ENCODE data around the gene TRIM36. TPM values are rescaled to one million over a fixed set of nuclear protein-coding genes. Genes with fewer than 3 reads are reported as not detected.
A peak's percentile ranks its signal among the peaks of the same experiment; 100 is the strongest.

The TRIM36 gene, protein sequence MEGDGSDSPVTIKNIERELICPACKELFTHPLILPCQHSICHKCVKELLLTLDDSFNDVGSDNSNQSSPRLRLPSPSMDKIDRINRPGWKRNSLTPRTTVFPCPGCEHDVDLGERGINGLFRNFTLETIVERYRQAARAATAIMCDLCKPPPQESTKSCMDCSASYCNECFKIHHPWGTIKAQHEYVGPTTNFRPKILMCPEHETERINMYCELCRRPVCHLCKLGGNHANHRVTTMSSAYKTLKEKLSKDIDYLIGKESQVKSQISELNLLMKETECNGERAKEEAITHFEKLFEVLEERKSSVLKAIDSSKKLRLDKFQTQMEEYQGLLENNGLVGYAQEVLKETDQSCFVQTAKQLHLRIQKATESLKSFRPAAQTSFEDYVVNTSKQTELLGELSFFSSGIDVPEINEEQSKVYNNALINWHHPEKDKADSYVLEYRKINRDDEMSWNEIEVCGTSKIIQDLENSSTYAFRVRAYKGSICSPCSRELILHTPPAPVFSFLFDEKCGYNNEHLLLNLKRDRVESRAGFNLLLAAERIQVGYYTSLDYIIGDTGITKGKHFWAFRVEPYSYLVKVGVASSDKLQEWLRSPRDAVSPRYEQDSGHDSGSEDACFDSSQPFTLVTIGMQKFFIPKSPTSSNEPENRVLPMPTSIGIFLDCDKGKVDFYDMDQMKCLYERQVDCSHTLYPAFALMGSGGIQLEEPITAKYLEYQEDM
- 1 to 10 TPM; 2.4 to 3.4 (median 2.7) TPM for polyA plus RNA-seq (ENCODE audit: insufficient read length in 4 of 4)

DNA sequence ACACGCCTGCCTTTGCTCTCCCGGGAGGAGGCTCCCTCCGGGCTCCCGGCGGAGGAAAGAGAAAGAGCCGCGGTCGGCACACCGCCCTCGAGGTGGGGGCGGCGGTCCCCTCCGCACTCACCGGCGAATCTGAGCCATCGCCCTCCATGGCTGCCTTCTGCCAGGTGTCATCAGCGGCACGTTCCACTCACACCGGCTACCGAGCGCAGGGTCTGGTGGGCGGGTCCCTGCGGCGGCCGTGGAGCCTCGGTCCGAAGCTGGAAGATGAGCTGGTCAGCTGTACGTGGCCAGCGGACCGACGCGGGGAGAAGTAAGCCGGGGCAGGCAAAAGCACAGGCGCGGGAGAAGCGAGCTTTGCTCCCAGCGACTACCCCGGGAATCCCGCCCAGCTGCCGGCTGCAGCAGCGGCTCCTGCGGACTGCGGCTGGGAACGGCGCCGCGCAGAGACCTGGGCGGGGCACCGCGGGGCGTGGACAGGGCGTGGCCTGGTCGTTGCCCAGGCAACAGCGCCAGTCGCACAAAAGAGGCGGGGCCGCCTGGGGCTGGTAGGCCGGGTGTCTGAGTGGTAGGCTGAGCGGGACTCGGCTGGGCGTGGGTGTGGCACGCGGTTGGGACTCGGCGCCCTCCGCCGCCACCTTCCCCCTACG, at the start of gene TRIM36:
TRIM36 (minus strand) TSS at position 422 of the 647 bp plus-strand sequence; CDS start at position 148, 274 bp downstream.
- peak in 1 of 4 donors; percentile 76 for DNase-seq (ENCODE audit: low read depth in 4 of 4, low spot score in 2 of 4)

DNA sequence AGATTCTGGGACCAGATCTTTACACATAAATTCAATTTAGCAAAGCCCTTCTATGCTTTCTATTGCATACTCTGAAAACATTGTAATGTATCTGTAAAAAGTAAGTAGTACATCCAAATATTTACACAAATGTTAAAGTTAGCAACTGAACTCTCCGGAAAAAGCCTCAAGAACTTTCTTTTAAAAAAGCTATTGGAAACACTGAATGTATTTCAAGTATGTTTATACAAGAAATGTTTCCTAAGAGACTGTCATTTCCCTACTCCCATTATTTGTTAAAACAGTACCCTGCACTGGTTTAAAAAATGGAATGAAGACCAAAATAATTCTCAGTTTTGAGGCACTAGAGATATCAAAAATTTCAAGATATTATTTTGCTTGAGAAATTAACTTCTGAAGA, 44.8 kb upstream of the TRIM36 start:
- no peak for DNase-seq (ENCODE audit: low read depth in 4 of 4, low spot score in 2 of 4)

DNA sequence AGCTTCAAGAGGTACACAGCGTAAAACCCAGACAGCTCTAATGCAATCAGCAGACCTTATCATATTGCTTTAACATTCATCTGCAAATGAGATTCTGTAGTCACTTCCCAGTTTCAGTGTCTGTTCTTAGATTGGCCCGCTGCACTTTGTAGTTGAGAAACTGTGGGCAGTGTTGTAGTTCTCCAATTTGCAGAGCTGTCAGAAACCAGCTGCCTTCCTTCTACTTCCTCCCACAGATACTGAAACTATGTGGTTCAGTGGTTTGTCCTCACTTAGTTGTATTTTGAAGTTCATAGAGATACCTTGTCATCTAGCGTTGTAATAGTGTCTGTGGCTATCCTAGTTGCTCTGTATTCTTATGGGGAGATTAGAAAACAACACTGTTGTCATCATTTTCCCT, 39.6 kb upstream of the TRIM36 start:
- DNase-seq (ENCODE audit: low read depth in 4 of 4, low spot score in 2 of 4): peak in 3 of 4 donors; percentile 7 to 19 (median 10)

DNA sequence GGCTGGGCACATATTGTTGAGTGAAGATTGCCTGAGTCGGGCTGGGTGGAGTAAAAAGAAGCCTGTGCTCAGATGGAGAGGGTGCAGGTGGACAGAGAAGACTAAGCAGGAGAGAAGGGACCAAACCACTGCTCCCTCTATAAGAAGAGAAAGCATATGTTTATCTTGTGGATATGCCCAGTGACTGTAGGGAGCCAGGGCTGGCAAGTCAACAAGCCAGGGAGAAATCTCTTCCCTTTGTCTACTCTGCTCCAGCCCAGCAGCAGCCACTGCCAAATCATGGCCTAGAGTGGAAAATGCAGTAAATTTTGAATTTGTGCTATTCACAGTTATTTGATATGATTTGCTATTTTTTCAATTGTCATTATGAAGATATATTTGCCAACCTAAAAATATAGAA, 33.2 kb upstream of the TRIM36 start:
- no peak for DNase-seq (ENCODE audit: low read depth in 4 of 4, low spot score in 2 of 4)

DNA sequence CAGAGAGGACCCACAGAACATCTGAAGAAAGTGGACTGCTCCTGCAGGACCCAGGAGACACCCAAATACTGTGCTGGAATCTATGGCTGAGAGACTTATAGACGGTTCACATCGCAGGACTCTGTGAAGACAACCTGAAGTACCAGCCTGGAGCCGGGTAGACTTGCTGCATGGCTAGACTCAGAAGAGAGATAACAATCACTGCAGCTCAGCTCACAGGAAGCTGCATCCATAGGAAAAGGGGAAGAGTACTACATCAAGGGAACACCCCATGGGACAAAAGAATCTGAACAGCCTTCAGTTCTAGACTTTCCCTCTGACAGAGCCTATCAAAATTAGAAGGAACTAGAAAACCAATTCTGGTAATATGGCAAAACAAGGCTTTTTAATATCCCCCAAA, 26.5 kb upstream of the TRIM36 start:
- DNase-seq (ENCODE audit: low read depth in 4 of 4, low spot score in 2 of 4): no peak

DNA sequence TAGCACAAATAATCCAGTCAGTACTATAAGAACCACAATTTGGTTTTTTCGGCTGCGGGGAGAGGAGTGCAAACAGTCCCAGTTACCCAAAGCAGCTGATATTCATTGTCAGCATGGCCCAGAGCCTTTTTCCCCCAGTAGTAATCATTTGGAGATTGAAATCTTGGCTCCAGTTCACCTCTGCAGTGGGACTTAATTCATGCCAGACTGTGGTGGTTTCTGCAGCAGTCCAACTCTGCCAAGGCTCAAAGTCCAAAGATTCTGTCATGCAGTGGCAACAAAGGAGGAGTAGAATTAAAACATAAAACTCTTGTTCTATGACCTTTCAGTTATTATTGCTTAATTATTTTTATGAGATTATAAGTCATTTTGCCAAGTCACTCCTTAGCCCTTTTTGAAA, 25.0 kb upstream of the TRIM36 start:
- no peak for DNase-seq (ENCODE audit: low read depth in 4 of 4, low spot score in 2 of 4)

DNA sequence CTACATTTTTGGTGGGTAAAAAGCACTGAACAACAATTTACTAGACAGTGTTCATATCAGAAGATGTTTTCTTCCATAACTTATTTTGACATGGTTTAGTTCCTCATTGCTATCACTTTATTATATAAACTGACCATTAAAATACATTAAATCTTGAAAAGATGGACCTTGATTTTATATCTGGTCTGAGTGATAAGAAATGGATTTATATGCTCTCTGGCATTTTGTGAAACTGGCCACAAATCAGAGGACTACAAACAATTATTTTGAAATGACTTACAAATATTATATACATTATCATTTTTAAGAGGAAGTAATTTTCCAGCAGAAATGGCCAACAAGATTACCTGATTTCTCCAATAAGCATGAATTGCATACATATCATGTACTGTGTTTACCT, 23.6 kb upstream of the TRIM36 start:
- DNase-seq (ENCODE audit: low read depth in 4 of 4, low spot score in 2 of 4): no peak

DNA sequence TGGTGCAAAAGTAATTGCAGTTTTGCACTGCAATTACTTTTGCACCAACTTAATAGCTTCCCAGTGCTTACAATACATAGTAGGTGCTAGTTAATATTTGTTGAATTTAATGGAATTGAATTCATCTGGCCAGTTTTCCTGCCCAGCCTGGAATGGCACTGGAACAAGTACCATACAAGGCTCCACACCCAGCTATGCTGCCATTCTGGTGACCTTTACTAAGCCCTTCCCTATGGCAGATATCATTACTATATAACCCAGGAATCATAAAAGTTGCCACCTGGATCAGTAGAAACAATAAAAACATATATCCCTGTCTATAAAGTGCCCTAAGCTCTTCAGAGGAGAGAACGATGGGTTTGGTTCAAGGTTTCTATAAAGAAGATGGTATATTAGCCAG, 22.4 kb upstream of the TRIM36 start:
- DNase-seq (ENCODE audit: low read depth in 4 of 4, low spot score in 2 of 4): no peak

DNA sequence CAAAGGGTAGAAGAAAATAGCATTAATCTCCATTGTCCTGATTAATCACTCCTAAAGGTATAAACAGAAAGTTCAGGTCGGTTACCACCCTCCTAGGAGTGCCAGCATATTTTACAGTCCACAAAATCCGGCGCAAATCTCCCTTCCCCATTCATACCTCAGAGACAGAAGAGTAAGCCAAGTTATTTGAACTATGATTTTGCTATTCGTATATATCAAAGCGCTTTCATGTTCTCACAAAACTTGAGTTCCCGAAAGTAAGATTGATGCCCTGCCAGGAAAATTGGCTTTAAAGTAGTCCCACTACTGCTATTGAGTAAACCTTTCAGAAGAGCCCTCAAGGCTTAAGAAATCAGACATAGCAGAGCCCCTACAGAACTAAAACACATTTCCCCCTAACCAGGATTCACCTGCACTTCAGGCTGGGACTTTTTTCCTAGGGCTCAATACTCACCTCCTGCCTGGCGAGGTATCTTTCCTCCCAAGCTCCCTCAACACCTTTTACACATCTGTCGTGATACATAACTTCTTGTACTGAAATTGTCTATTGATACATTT, 21.8 kb upstream of the TRIM36 start:
- DNase-seq (ENCODE audit: low read depth in 4 of 4, low spot score in 2 of 4): no peak

DNA sequence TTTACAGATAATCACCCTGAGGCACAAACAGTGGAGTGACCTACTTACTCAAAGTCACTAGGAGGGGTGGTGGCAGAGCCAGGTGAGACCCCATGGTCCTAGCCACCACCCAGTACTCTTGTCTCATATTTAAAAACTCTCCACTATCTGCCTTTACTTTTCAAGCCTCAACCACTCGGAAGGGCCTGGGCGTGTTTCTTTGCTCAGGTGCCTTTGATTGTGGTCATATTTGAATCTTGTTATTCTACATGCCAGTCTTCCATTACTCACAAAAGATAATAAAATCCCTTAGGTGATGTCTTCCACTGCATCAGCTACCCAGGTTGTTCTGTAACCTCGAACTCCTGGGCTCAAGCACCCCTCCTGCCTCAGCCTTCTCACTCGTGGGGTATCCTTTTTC, 20.7 kb upstream of the TRIM36 start:
- no peak for DNase-seq (ENCODE audit: low read depth in 4 of 4, low spot score in 2 of 4)

DNA sequence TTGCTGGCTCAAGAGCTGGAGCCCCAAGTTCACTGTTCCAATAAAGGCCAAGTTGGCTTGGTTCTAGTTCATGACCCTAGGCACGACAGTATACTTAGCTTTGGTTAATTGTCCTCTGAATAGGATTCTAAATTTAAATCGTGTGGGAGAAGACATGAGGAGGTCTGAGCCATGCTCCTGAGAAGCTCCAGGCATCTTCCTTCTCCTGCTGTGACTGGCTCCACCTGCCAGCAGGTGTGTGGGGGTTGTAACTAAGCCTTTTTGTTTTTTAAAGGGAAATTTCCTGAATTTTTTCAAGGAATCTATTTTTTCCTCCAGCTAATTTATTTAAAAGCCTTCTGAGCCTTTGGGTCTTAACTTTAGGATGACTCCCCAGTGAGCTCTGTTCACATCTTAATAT, 20.2 kb upstream of the TRIM36 start:
- DNase-seq (ENCODE audit: low read depth in 4 of 4, low spot score in 2 of 4): no peak

DNA sequence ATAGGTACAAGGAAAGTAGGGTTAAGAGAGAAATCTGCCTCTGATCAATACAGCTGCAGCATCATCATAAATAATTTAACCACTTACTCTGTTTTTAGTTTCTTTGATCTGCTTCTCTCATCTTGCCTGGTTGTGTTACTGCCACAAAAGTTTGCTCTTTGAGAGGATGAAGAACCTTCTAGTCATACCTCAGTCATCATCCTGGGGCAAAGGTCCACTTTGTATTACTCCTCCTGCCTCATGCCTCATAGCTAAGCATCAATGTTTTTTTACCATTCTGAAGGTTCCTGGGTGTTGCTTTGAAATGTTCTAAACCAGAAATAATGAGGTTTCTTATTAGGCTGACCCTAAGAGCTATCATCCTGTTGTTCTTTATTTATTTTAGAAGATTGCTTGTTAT, 17.1 kb upstream of the TRIM36 start:
- no peak for DNase-seq (ENCODE audit: low read depth in 4 of 4, low spot score in 2 of 4)

DNA sequence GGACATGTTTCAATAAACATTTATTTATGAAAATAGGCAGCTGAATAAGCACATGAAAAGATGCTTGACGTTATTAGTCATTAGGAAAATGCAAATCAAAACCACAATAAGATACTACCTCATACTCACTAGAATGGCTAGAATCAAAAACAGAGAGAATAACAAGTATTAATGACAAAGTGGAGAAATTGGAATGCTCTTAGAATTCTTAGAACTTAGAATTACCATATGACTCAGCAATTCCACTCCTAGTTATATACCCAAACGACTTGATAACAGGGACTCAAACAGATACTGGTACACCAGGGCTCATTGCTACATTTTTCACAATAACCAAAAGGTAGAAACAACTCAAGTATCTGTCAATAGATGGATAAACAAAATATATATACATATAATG, 15.1 kb upstream of the TRIM36 start:
- no peak for DNase-seq (ENCODE audit: low read depth in 4 of 4, low spot score in 2 of 4)

DNA sequence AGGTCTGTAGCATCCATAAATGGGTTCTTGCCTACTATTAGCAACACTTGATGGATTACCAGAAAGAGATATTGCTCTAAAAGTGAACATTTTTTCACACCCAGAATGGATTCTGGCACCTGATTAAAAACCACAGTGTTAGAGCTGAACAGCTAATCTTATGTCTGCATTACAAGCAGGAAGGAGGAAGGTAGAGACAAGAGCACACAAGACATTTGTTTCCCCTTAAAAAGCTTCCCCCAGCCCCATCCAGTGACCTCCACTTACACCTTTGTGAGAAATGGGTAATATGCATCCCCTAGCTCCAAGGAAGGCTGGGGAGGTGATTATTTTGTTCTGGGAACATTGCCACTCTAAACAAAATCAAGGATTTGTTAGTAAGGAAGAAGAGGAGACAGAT, 12.0 kb upstream of the TRIM36 start:
- DNase-seq (ENCODE audit: low read depth in 4 of 4, low spot score in 2 of 4): no peak

DNA sequence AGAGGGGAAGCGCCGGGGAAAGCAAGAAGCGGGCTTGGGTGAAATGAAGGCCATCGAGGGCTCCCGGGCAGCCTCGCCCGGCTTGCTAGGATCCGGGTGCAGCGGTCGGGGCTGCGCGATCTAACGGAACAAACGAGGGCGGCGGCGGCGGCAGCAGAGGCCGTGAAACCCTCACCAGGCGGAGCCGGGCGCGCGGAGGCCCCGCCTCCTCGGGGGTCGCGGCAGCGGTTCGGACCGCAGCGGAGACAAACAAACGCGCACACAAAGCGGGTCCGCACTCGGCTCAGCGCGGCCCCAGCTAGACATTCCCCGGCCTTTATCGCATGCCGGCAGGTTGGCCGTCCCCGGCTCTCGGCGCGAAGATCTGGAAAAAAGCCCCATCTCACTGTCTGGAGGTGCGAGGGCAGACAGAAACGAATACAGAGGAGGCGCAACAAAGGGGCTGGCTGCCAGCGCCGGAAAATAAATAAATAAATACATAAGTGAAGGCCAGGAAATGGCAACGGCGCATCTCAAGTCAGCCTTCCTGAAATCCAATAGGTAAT, 10.5 kb upstream of the TRIM36 start:
- DNase-seq (ENCODE audit: low read depth in 4 of 4, low spot score in 2 of 4): peak in 1 of 4 donors; percentile 31

DNA sequence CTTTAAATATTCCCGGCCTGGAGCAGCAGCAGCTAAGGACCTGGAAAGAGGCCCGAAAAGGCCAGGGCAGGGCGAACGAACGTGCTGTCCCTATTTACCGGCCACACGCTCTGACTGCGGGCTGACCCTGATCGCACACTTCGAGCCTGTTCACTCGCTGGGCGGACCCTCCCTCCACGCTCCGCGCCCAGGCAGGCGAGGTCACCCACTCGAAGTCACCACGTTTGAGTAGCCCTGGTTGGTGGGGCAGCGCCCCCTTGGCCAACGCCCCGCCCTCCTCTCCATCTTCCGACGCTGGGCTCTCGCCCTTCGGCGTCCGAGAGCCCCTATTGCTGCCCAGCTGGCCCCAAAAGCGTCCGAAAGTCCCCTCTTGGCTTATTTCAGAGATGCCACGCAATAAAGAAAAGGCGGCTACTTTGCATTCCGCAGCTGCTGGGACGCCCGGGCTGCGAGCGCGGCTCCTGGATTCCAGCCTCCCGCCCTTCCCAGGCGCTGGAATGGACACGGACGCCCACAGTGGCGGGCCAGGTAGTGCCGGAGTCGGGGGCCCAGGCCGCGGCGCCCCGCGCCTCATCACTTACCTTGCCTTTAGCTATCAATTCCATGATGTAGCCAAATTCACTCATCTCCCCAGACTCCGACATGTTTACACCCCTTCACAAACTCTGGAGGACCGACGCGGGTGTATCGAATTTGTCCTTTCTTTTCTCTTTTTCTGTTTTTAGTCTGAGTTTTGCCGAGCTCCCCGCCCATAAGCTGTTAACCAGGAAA, 9.9 kb upstream of the TRIM36 start:
- peak in 1 of 4 donors; percentile 23 for DNase-seq (ENCODE audit: low read depth in 4 of 4, low spot score in 2 of 4)

DNA sequence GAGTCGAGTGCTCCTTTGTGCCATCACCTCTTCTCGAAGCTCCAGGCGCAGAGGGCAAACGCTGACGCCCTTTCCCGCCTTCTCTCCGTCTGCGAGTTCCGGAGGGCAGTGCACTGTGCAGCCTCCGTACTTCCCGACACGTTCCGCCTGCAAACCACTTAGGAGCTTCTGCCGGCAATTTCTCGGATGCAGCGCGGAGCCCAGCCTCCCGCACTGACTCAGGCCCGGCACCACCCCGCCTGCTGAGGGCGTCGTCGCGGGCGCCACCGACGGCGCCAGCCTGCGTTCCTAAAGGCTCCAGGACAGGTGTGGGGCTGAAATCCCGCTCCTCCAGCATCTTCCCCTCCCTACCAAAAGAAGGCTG, 9.3 kb upstream of the TRIM36 start:
- DNase-seq (ENCODE audit: low read depth in 4 of 4, low spot score in 2 of 4): no peak

DNA sequence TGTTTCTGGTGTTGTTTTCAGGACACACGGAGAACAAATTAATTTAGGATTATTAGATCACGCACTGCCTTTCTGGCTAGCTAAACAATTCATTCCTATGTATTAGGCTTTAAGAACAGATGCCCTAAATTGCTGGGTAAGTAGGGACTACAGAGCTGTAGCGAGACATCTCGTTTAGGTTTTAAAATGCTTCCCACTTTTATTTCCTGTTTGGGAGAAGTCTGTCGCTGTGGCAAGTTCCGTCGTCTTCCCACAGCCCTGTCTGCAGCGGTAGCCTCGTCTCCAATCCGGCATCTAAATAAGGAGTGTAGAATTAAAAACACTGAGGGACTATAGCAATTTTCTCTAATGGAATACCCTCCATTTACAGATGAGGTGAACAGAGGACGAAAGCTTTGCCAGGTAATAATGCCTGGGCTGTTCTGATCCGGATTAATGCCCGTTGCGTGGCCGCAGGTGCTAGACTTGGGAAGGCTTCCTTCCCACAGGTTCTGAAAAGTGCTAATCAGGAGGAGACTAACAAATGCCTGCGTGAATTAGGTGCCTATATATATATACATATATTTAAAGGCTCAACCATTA, 1.3 kb upstream of the TRIM36 start:
- no peak for DNase-seq (ENCODE audit: low read depth in 4 of 4, low spot score in 2 of 4)

DNA sequence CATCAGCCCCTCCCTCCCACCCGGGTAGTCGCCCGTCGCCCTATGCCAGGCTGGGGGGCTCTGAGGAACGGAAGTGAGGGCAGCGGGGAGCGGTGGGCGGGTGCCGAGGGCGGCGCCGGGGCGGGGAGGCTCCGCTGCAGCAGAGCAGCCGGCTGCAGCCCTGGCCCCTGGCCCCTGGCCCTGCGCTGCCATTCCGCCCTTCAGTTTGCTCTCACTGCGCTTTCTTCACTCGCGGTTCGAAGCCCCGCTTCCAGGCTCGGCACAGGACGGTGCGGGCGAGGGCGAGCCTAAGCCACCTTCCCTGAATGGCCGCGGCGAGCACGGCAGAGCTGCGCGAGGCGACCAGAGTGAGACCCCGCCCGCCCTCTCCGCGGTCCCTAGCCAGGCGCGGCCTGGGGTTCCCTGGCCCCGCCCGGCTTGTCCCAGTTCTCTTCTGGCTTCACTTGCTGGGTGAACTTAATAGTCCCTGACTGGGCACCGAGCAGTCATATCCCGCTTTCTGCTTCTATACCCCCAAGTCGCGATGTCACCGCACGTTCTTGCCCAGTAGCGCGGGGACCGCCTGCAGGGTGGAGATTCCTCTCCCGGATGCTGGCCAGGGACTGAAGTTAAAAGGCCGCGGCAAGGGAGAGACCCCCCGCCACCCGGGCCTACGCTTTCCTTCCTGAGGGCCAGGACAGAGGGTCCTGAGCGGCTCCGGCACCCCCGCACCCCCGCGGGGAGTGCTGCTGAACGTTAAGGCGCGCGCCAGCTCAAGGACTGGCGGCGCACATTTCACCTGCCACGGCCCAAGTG, 623 bp upstream of the TRIM36 start:
- DNase-seq (ENCODE audit: low read depth in 4 of 4, low spot score in 2 of 4): peak in 1 of 4 donors; percentile 16

All from left renal cortex interstitium (tissue), 4 donors.